Neuron (in vitro differentiated cells): Measurements from ENCODE around the gene SVOPL.
"Not testable (repeated sequence)": the region's sequence is repeated elsewhere in the genome, so short reads cannot be mapped to it uniquely, and the experiment has no call there.

ENCODE experiments used
- H2AFZ ChIP-seq: one replicate; pipeline ENCODE4 v1.6.1; 2013; ENCODE audit warnings: low read depth, mild to moderate bottlenecking, inconsistent platforms, low read length, moderate library complexity
- H3K27me3 ChIP-seq: one replicate; pipeline ENCODE4 v1.6.1; 2013; ENCODE audit warnings: low read length; ENCODE audit not compliant: insufficient read depth
- H3K36me3 ChIP-seq: one replicate; pipeline ENCODE4 v1.6.1; 2013; ENCODE audit warnings: low read length; ENCODE audit not compliant: insufficient read depth
- H3K4me1 ChIP-seq: one replicate; pipeline ENCODE4 v1.6.1; 2013; ENCODE audit warnings: low read length; ENCODE audit not compliant: insufficient read depth
- H3K4me3 ChIP-seq: 2 replicates; pipeline ENCODE4 v1.5.1; 2013; ENCODE audit warnings: mild to moderate bottlenecking, low read length, moderate library complexity
- H3K9me3 ChIP-seq: one replicate; pipeline ENCODE4 v1.6.1; 2013; ENCODE audit warnings: low read length

SVOPL gene, protein sequence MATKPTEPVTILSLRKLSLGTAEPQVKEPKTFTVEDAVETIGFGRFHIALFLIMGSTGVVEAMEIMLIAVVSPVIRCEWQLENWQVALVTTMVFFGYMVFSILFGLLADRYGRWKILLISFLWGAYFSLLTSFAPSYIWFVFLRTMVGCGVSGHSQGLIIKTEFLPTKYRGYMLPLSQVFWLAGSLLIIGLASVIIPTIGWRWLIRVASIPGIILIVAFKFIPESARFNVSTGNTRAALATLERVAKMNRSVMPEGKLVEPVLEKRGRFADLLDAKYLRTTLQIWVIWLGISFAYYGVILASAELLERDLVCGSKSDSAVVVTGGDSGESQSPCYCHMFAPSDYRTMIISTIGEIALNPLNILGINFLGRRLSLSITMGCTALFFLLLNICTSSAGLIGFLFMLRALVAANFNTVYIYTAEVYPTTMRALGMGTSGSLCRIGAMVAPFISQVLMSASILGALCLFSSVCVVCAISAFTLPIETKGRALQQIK

DNA sequence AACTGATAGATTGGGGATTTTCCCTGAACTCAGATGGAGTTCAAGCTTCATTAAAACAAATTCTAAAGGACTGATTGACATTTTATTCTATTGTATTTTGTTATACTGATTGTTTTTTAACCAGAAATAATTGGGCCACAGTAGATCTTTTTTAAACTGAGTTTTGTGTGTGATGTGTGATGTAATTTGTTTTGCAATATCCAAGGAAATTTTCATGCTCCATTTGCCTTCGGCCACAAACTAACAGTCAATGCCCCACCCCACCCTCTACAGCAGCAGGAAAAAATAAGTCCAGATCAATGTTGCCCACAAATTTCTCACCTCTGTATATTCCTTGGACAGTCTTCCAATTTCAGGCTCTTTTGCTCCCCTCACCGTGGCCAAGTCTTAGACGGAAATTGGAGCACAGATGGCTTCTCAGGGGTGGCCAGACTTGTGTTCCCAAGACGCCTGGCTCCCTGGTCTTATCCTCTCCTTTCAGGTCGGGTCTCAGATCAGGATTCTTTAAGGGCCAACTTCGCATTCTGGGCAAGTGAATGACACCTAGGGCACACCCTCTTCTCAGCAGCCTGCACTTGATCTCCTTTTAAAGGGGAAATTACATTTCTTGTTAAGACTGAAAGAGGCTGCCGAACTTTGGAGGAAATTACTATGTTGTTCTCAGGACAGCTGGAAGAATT, at the start of gene SVOPL:
Gene SVOPL (minus strand): TSS at position 506 of the 680 bp plus-strand sequence. CDS start 22,317 bp downstream, outside the sequence.
- Histone ChIP-seq H3K36me3 (no peaks in the 10 kb centered on the region), H2AFZ (no peak within 1 kb of the TSS), H3K9me3 (no peaks in the 10 kb centered on the region), H3K4me1 (no peaks in the 10 kb centered on the region), H3K27me3 (no peaks in the 10 kb centered on the region), H3K4me3 (no peak within 1 kb of the TSS)

DNA sequence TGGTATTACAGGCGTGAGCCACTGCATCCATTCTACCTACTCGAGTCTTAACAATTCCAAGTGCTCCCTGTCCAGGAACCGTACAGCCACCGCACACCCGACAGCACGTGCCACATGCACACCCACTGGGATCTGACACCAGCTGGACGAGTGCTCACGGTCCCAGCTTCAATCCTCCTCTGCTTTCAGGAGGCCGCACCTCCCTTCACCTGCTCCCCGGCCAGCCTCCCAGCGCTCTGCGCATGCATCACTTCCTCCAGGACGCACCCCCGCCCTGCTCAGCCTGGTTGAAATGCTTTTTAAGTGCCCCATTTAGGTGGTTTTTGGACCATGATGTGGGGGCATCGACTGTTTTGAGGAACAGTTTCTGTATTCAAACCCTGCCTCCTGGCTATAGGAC, 49.3 kb upstream of the SVOPL start:
- Histone ChIP-seq H3K9me3 (no peaks in the 10 kb centered on the region), H2AFZ (no peak overlapping the region), H3K4me1 (peaks cover 5% of the 10 kb centered on the region), H3K36me3 (no peaks in the 10 kb centered on the region), H3K4me3 (no peak overlapping the region), H3K27me3 (no peaks in the 10 kb centered on the region)

DNA sequence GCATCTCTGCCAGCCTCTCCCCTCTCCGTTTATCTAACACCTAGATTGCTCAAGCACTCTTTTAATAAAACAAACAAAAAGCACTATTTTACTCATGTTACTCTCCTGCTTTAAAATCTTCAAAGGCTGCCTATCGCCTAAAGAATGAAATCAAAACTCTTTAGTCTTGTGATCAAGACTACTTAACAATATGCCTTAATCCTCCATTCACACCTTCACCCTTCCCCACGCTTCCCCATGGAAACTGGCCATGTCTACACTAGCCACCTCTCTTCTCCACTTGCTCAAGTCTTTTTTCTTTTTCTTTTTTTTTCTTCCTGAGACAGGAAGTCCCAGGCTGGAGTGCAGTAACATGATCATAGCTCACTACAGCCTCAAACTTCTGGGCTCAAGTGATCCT, 48.8 kb upstream of the SVOPL start:
- H2AFZ ChIP-seq = no peak overlapping the region
- no peaks in the 10 kb centered on the region for H3K27me3 ChIP-seq
- H3K9me3 ChIP-seq = no peaks in the 10 kb centered on the region
- peaks cover 5% of the 10 kb centered on the region for H3K4me1 ChIP-seq
- no peaks in the 10 kb centered on the region for H3K36me3 ChIP-seq
- no peak overlapping the region for H3K4me3 ChIP-seq

DNA sequence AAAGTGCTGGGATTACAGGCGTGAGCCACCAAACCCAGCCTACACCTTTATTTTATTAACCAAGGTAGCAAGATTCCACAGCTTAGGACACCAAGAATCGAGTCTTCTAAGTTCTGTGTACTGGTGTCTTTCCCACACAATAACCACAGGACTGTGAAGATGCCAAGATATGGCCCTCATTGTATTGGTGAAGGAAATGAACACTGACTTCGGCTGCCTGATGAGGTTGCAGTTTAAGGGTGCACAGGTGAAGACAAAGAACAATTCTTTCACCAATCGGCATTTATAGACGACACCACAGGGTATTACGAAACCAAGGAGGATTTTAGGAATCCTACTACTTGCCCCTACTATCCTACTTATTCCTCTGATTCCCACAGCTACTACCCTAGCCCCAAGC, 47.5 kb upstream of the SVOPL start:
- Histone ChIP-seq H3K36me3 (no peaks in the 10 kb centered on the region), H3K4me3 (no peak overlapping the region), H3K27me3 (no peaks in the 10 kb centered on the region), H3K4me1 (peaks cover 5% of the 10 kb centered on the region), H2AFZ (no peak overlapping the region), H3K9me3 (no peaks in the 10 kb centered on the region)

DNA sequence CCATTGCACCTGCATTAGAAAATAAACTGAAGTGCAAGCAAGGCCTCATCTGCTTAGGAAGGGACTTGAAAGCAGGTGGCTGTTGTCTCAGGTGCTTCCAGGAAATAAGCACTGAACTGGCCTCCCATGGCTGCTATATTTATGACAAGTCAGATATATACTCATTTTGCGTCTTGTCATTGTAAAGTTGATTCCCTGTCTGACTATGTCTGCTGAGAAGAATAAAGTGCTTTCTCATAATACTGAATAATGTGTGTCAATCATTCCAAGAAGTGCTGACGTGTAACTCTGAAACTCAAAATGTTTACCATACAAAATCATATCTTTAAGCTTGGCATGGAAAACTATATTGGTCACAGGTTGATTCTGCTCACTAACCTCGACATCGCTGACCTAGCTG, 44.9 kb upstream of the SVOPL start:
- H3K4me3 ChIP-seq = no peak overlapping the region
- H3K4me1 ChIP-seq = no peaks in the 10 kb centered on the region
- H3K9me3 ChIP-seq = no peaks in the 10 kb centered on the region
- no peaks in the 10 kb centered on the region for H3K36me3 ChIP-seq
- no peak overlapping the region for H2AFZ ChIP-seq
- no peaks in the 10 kb centered on the region for H3K27me3 ChIP-seq

DNA sequence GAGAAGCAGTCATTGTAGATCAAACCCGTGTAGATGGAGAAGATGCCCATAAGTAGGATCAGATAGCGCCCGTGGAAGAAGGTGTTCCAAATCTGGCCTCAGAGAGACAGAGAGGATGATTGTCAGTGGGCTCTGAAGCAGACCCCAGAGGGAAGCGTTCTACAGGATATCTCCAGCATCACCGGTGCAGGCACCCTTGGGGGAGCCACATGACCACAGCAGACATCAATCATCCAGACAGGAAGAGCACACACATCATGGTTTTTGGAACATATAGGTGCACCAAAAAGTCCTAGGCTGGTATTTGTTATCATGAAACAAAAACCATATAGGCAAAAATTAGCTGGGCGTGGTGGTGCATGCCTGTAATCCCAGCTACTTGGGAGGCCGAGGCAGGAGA, 44.0 kb upstream of the SVOPL start:
- no peak overlapping the region for H3K4me3 ChIP-seq
- H3K27me3 ChIP-seq = no peaks in the 10 kb centered on the region
- H3K4me1 ChIP-seq = no peaks in the 10 kb centered on the region
- H3K9me3 ChIP-seq = no peaks in the 10 kb centered on the region
- H2AFZ ChIP-seq = no peak overlapping the region
- H3K36me3 ChIP-seq = no peaks in the 10 kb centered on the region

DNA sequence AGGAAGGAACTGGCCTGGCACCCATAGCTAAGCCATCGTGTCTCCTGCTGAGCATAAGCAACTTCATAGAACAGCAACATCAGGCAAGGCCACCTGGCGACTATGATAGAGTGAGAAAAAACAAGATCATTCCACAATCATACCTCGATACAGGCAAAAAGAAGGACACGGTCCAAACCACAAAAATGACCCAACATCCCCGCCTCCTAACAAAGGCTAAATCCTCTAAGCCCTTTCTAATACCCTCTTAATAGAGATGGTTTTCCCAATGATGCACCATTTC, 40.2 kb upstream of the SVOPL start:
- no peak overlapping the region for H2AFZ ChIP-seq
- H3K36me3 ChIP-seq = no peaks in the 10 kb centered on the region
- H3K9me3 ChIP-seq = no peaks in the 10 kb centered on the region
- H3K4me1 ChIP-seq = peaks cover 4% of the 10 kb centered on the region
- no peaks in the 10 kb centered on the region for H3K27me3 ChIP-seq
- H3K4me3 ChIP-seq = no peak overlapping the region

DNA sequence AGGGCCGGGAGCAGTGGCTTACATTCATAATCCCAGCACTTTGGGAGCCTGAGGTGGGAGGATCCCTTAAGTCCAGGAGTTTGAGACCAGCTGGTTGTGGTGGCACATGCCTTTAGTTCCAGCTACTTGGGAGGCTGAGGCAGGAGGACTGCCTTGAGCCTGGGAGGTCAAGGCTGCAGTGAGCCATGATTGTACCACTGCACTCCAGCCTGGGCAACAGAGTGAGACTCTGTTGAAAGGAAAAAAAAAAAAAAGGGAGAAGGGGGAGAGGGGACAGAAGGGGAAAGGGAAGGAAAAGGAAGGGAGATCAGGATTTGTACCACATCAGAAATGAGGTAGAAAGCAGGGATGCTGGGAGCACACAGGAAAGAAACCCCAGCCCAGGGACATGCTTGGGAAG, 38.7 kb upstream of the SVOPL start:
- Histone ChIP-seq H3K9me3 (no peaks in the 10 kb centered on the region), H3K4me1 (peaks cover 4% of the 10 kb centered on the region), H3K27me3 (no peaks in the 10 kb centered on the region), H2AFZ (no peak overlapping the region), H3K36me3 (no peaks in the 10 kb centered on the region), H3K4me3 (no peak overlapping the region)

DNA sequence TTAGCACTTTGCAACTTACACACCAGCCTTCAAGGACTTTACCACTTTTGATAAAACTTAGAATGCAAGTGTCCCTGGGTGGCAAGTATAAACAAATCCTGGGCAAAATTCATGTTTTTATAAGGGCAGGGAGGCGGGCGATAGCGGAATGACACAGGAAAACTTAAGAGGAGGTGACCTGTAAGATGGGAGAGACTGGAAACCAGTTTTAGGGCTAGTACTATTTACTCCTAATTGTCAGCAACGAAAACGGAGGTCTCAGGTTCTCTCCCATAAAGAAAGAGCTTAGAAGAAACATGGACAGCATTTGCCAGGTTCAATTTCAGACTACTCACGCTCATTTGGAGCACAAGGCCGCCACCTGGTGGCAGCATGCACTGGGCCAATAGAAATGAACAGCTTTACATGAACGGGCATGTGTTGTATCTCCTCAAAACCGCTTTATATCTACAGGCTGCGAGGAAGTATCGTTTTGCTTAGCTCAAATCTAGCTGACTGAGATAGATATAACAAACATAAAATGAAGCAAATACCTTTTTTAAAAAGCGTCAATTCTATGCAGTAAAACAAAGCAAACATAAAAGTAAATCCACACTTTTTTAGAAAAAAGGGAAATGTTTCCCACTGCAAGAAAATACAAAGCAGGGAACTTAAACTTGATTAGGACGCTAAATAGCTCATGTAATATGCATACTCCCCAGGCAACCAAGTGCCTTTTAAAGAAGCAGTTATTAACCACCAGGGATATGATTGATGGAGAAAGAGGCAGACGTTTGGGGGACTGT, 37.6 kb upstream of the SVOPL start:
- Histone ChIP-seq H3K36me3 (no peaks in the 10 kb centered on the region), H3K9me3 (no peaks in the 10 kb centered on the region), H3K4me3 (no peak overlapping the region), H2AFZ (peak overlapping the region; percentile 75), H3K4me1 (peaks cover 4% of the 10 kb centered on the region), H3K27me3 (no peaks in the 10 kb centered on the region)

DNA sequence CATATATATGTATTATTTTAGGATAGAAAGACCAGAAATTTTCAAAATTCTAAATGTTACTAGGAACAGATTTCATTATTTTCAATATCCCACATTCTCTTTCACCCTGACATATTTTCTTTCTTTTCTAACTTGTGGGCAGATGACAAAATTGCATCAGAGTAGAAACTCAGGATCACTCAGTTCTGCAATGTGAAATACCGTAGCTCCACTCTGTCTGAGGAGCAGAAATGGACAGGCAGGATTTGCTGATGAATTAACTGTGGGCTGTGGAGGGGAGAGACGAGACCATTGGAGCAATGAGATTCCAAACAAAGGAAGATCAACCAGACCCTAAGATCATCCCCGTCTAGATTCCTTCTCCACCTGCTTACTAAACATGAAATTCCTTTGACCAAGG, 37.0 kb upstream of the SVOPL start:
- Histone ChIP-seq H3K27me3 (no peaks in the 10 kb centered on the region), H3K9me3 (no peaks in the 10 kb centered on the region), H3K36me3 (no peaks in the 10 kb centered on the region), H3K4me1 (peaks cover 4% of the 10 kb centered on the region), H3K4me3 (no peak overlapping the region), H2AFZ (peak overlapping the region; percentile 75)

DNA sequence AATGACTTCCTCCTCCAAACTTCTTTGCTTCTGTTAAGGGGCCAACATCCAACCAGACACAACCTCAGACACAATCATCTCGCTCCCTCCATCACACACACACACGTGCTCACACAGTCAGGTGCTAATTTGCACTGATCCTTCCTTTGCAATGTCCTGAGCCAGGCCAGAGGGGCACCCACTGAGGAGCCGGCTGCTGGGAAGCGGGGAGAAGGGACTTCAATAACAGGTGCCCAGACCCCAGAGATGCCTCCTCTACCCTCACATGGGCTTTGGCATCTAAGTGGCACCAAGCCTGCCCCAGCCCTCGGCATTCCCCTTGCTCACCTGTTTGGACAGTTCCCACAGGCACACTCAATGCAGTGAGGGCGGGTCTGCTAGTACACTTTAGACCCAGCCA, 34.2 kb upstream of the SVOPL start:
- H2AFZ ChIP-seq = no peak overlapping the region
- H3K4me1 ChIP-seq = peaks cover 4% of the 10 kb centered on the region
- H3K36me3 ChIP-seq = no peaks in the 10 kb centered on the region
- H3K4me3 ChIP-seq = no peak overlapping the region
- no peaks in the 10 kb centered on the region for H3K27me3 ChIP-seq
- no peaks in the 10 kb centered on the region for H3K9me3 ChIP-seq

DNA sequence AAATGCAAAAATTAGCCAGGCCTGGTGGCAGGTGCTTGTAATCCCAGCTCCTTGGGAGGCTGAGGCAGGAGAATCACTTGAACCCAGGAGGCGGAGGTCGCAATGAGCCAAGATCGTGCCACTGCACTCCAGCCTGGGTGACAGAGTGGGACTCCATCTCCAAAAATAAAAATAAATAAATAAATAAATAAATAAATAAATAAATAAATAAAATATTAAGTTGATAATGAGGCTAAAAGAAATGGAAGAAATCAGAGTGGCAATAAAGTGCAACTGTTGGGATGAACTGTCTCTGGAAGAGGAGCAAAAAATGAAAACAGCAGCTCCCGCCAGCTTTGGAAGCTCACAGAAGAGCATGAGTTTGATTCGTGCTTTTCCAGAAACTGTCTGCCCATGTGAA, 30.6 kb upstream of the SVOPL start:
- not testable (repeated sequence) for H3K27me3 ChIP-seq, H3K36me3 ChIP-seq, H3K9me3 ChIP-seq, H3K4me1 ChIP-seq, H3K4me3 ChIP-seq, H2AFZ ChIP-seq

DNA sequence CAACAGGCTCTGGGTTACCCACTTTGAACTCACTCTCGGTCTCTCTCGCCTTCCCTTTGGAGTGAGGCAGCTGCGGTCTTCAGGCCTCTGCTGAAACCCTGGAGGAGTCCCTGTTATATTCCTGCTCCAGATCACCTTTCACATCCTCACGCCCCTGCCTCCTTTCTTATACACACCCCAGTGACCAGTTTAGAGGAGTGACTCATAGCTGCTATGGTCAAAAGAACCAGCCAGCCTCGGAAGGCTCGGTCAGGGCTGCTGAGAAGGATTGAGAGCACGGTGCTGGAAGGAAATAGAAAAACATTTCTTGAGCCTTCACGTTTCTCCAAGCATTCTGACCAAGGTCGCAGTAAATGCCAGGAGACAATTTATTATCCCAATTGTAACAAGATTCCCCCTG, 28.3 kb upstream of the SVOPL start:
- H3K4me1 ChIP-seq = no peaks in the 10 kb centered on the region
- H3K27me3 ChIP-seq = no peaks in the 10 kb centered on the region
- H3K9me3 ChIP-seq = no peaks in the 10 kb centered on the region
- no peaks in the 10 kb centered on the region for H3K36me3 ChIP-seq
- H3K4me3 ChIP-seq = no peak overlapping the region
- no peak overlapping the region for H2AFZ ChIP-seq
